Measurements from ENCODE around the gene ERCC6L.

The ERCC6L gene

GRCh38 chrX:72271812-72272211 is 33.0 kb upstream of the ERCC6L start:
- TF ChIP-seq YY1 (IDR thresholded peaks at IDR 0.05; ENCODE audit: insufficient read depth, insufficient read length) (no peak), SUZ12 (IDR thresholded peaks at IDR 0.05; ENCODE audit: extremely low read depth, insufficient read depth, insufficient read length) (no peak), ZNF274 (IDR thresholded peaks at IDR 0.05; ENCODE audit: low read depth, low read length) (no peak)
- Histone ChIP-seq H3K36me3 (ENCODE audit: insufficient read depth, insufficient read length, low read length) (peaks cover 92% of the 10 kb centered on the region), H3K27me3 (ENCODE audit: insufficient read depth, insufficient read length) (no peaks in the 10 kb centered on the region), H3K4me3 (ENCODE audit: insufficient read length, low read depth) (no peak overlapping the region), H3K4me1 (ENCODE audit: insufficient read depth, insufficient read length) (peaks cover 2% of the 10 kb centered on the region), H3K9ac (ENCODE audit: insufficient read length, low read depth) (no peak overlapping the region), H3K9me3 (ENCODE audit: insufficient read depth, low read length) (no peaks in the 10 kb centered on the region)
- DNase-seq (ENCODE audit: low read depth, low spot score) = no peak

GRCh38 chrX:72271091-72271788 is 32.4 kb upstream of the ERCC6L start:
- no peak overlapping the region for H3K9ac ChIP-seq (ENCODE audit: insufficient read length, low read depth)
- H3K4me3 ChIP-seq (ENCODE audit: insufficient read length, low read depth) = no peak overlapping the region
- TF ChIP-seq YY1 (IDR thresholded peaks at IDR 0.05; ENCODE audit: insufficient read depth, insufficient read length) = no peak
- no peak for TF ChIP-seq ZNF274 (IDR thresholded peaks at IDR 0.05; ENCODE audit: low read depth, low read length)
- no peak for TF ChIP-seq SUZ12 (IDR thresholded peaks at IDR 0.05; ENCODE audit: extremely low read depth, insufficient read depth, insufficient read length)
- no peaks in the 10 kb centered on the region for H3K9me3 ChIP-seq (ENCODE audit: insufficient read depth, low read length)
- H3K36me3 ChIP-seq (ENCODE audit: insufficient read depth, insufficient read length, low read length) = peaks cover 88% of the 10 kb centered on the region
- peaks cover 2% of the 10 kb centered on the region for H3K4me1 ChIP-seq (ENCODE audit: insufficient read depth, insufficient read length)
- no peak for DNase-seq (ENCODE audit: low read depth, low spot score)
- H3K27me3 ChIP-seq (ENCODE audit: insufficient read depth, insufficient read length) = no peaks in the 10 kb centered on the region

DNA sequence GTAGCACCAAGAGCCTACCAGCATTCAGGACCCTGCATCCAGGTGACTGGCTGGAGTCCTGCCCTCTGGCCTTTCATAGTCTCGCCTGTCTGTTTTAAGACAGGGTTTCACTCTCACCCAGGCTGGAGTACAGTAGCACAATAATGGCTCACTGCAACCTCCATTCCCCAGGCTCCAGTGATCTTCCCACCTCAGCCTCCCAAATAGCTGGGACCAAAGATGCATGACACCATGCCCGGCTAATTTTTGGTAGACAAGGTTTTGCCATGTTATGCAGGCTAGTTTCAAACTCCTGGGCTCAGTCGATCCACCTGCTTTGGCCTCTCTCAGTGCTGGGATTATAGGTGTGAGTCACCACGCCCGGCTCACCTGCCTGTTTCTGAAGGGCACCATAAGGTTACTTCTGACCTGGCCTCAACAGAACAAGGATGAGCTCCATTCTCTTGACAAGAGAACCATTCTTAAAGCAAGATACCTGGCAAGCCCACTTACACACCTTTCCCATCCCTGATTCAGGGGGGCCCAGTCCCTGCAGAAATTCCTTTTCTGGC is 31.6 kb upstream of the ERCC6L start:
- Histone ChIP-seq H3K4me3 (ENCODE audit: insufficient read length, low read depth) (no peak overlapping the region), H3K4me1 (ENCODE audit: insufficient read depth, insufficient read length) (peaks cover 2% of the 10 kb centered on the region), H3K27me3 (ENCODE audit: insufficient read depth, insufficient read length) (no peaks in the 10 kb centered on the region), H3K9me3 (ENCODE audit: insufficient read depth, low read length) (no peaks in the 10 kb centered on the region), H3K36me3 (ENCODE audit: insufficient read depth, insufficient read length, low read length) (peaks cover 80% of the 10 kb centered on the region), H3K9ac (ENCODE audit: insufficient read length, low read depth) (no peak overlapping the region)
- TF ChIP-seq SUZ12 (IDR thresholded peaks at IDR 0.05; ENCODE audit: extremely low read depth, insufficient read depth, insufficient read length) (no peak), YY1 (IDR thresholded peaks at IDR 0.05; ENCODE audit: insufficient read depth, insufficient read length) (no peak), ZNF274 (IDR thresholded peaks at IDR 0.05; ENCODE audit: low read depth, low read length) (no peak)
- DNase-seq (ENCODE audit: low read depth, low spot score) = no peak

- Histone ChIP-seq H3K9me3 (ENCODE audit: insufficient read depth, low read length) (no peaks in the 10 kb centered on the region), H3K27me3 (ENCODE audit: insufficient read depth, insufficient read length) (no peaks in the 10 kb centered on the region), H3K4me3 (ENCODE audit: insufficient read length, low read depth) (no peak overlapping the region), H3K4me1 (ENCODE audit: insufficient read depth, insufficient read length) (peaks cover 2% of the 10 kb centered on the region), H3K9ac (ENCODE audit: insufficient read length, low read depth) (no peak overlapping the region), H3K36me3 (ENCODE audit: insufficient read depth, insufficient read length, low read length) (peaks cover 74% of the 10 kb centered on the region)
- DNase-seq (ENCODE audit: low read depth, low spot score) = no peak
- no peak for TF ChIP-seq SUZ12 (IDR thresholded peaks at IDR 0.05; ENCODE audit: extremely low read depth, insufficient read depth, insufficient read length)
- no peak for TF ChIP-seq ZNF274 (IDR thresholded peaks at IDR 0.05; ENCODE audit: low read depth, low read length)
- no peak for TF ChIP-seq YY1 (IDR thresholded peaks at IDR 0.05; ENCODE audit: insufficient read depth, insufficient read length)
Observed at GRCh38 chrX:72269671-72270251, 30.9 kb upstream of the ERCC6L start.

GRCh38 chrX:72268597-72269365 is 30.0 kb upstream of the ERCC6L start:
- Histone ChIP-seq H3K27me3 (ENCODE audit: insufficient read depth, insufficient read length) (no peaks in the 10 kb centered on the region), H3K36me3 (ENCODE audit: insufficient read depth, insufficient read length, low read length) (peaks cover 64% of the 10 kb centered on the region), H3K4me3 (ENCODE audit: insufficient read length, low read depth) (no peak overlapping the region), H3K9ac (ENCODE audit: insufficient read length, low read depth) (no peak overlapping the region), H3K9me3 (ENCODE audit: insufficient read depth, low read length) (no peaks in the 10 kb centered on the region), H3K4me1 (ENCODE audit: insufficient read depth, insufficient read length) (peaks cover 2% of the 10 kb centered on the region)
- no peak for DNase-seq (ENCODE audit: low read depth, low spot score)
- TF ChIP-seq YY1 (IDR thresholded peaks at IDR 0.05; ENCODE audit: insufficient read depth, insufficient read length) = no peak
- TF ChIP-seq ZNF274 (IDR thresholded peaks at IDR 0.05; ENCODE audit: low read depth, low read length) = no peak
- no peak for TF ChIP-seq SUZ12 (IDR thresholded peaks at IDR 0.05; ENCODE audit: extremely low read depth, insufficient read depth, insufficient read length)

DNA sequence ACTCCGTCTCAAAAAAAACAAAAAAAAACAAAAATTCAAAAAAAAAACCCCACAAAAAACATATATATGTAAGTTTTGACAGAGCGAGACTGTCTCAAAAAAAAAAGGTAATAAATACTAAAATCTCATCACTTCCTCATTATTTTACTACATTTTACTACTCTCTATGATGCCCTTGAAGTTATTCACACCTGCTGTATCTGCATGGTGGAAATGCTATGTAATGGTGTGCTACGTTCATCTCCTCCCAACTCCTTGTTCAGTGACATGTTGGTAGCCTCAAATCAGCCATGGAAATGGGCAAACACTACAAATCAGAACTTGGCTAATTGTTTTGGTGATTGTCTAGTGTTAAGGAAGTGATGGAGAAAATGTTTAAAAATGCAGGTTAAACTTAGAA is 26.4 kb upstream of the ERCC6L start:
- Histone ChIP-seq H3K27me3 (ENCODE audit: insufficient read depth, insufficient read length) (no peaks in the 10 kb centered on the region), H3K4me3 (ENCODE audit: insufficient read length, low read depth) (no peak overlapping the region), H3K36me3 (ENCODE audit: insufficient read depth, insufficient read length, low read length) (peaks cover 29% of the 10 kb centered on the region), H3K9me3 (ENCODE audit: insufficient read depth, low read length) (no peaks in the 10 kb centered on the region), H3K9ac (ENCODE audit: insufficient read length, low read depth) (no peak overlapping the region), H3K4me1 (ENCODE audit: insufficient read depth, insufficient read length) (no peaks in the 10 kb centered on the region)
- TF ChIP-seq YY1 (IDR thresholded peaks at IDR 0.05; ENCODE audit: insufficient read depth, insufficient read length) (no peak), SUZ12 (IDR thresholded peaks at IDR 0.05; ENCODE audit: extremely low read depth, insufficient read depth, insufficient read length) (no peak), ZNF274 (IDR thresholded peaks at IDR 0.05; ENCODE audit: low read depth, low read length) (no peak)
- no peak for DNase-seq (ENCODE audit: low read depth, low spot score)

- Histone ChIP-seq H3K4me3 (ENCODE audit: insufficient read length, low read depth) (no peak overlapping the region), H3K27me3 (ENCODE audit: insufficient read depth, insufficient read length) (no peaks in the 10 kb centered on the region), H3K4me1 (ENCODE audit: insufficient read depth, insufficient read length) (no peaks in the 10 kb centered on the region), H3K36me3 (ENCODE audit: insufficient read depth, insufficient read length, low read length) (peaks cover 3% of the 10 kb centered on the region), H3K9me3 (ENCODE audit: insufficient read depth, low read length) (no peaks in the 10 kb centered on the region), H3K9ac (ENCODE audit: insufficient read length, low read depth) (no peak overlapping the region)
- TF ChIP-seq ZNF274 (IDR thresholded peaks at IDR 0.05; ENCODE audit: low read depth, low read length) (no peak), YY1 (IDR thresholded peaks at IDR 0.05; ENCODE audit: insufficient read depth, insufficient read length) (no peak), SUZ12 (IDR thresholded peaks at IDR 0.05; ENCODE audit: extremely low read depth, insufficient read depth, insufficient read length) (no peak)
- DNase-seq (ENCODE audit: low read depth, low spot score) = no peak
Observed at GRCh38 chrX:72262077-72262476, 23.2 kb upstream of the ERCC6L start.

Measured in NT2/D1 (cell line).